KMS-11 (cell line): Measurements from ENCODE around the gene ANKRD29.

Source experiments
- H2AFZ ChIP-seq: fragments of 200-600 bp; sonication (generic); 2 replicates; pipeline ENCODE4 v1.6.1; 2016; ENCODE audit warnings: antibody characterized with exemption, mixed run types, low read depth
- H3K27ac ChIP-seq: fragments of 200-600 bp; sonication (generic); 2 replicates; pipeline ENCODE4 v1.6.1; 2016; ENCODE audit warnings: mild to moderate bottlenecking, mixed run types
- H3K27me3 ChIP-seq: fragments of 200-600 bp; sonication (generic); 2 replicates; pipeline ENCODE4 v1.6.1; 2017; ENCODE audit warnings: mild to moderate bottlenecking, low read depth, mixed run types, moderate library complexity; ENCODE audit not compliant: insufficient read depth
- H3K36me3 ChIP-seq: fragments of 200-600 bp; sonication (generic); 2 replicates; pipeline ENCODE4 v1.6.1; 2017; ENCODE audit warnings: mild to moderate bottlenecking, mixed run types; ENCODE audit not compliant: insufficient read depth
- H3K4me1 ChIP-seq: fragments of 200-600 bp; sonication (generic); 2 replicates; pipeline ENCODE4 v1.6.1; 2016; ENCODE audit warnings: mild to moderate bottlenecking, low read depth, mixed run types; ENCODE audit not compliant: poor library complexity, severe bottlenecking
- H3K4me2 ChIP-seq: fragments of 200-600 bp; sonication (generic); 2 replicates; pipeline ENCODE4 v1.7.0; 2016; ENCODE audit warnings: mild to moderate bottlenecking, mixed run types
- H3K4me3 ChIP-seq: fragments of 200-600 bp; sonication (generic); IDR thresholded peaks from 2 replicates; pipeline ENCODE4 v1.6.1; 2017; ENCODE audit warnings: low read depth, low read length, mixed read lengths; ENCODE audit not compliant: insufficient read depth
- H3K79me2 ChIP-seq: fragments of 200-600 bp; sonication (generic); 2 replicates; pipeline ENCODE4 v1.6.1; 2016; ENCODE audit warnings: low read depth, mixed run types; ENCODE audit not compliant: insufficient read depth
- H3K9ac ChIP-seq: fragments of 200-600 bp; sonication (generic); 2 replicates; pipeline ENCODE4 v1.6.1; 2016; ENCODE audit warnings: mild to moderate bottlenecking, mixed run types
- H4K20me1 ChIP-seq: fragments of 200-600 bp; sonication (generic); 2 replicates; pipeline ENCODE4 v1.6.1; 2016; ENCODE audit warnings: mild to moderate bottlenecking, mixed run types; ENCODE audit not compliant: insufficient read depth
- TF ChIP-seq, protein P1 (sequence below): fragments of 200-600 bp; sonication (generic); conservative IDR thresholded peaks from 2 replicates; pipeline ENCODE4 v1.6.1; 2017; ENCODE audit warnings: low read depth, mild to moderate bottlenecking, antibody characterized with exemption, low read length, moderate library complexity, mixed read lengths

ANKRD29 gene

GRCh38 chr18:23683155-23683554, 20.4 kb upstream of the ANKRD29 start:
- Histone ChIP-seq H3K27ac (no peak overlapping the region), H3K4me1 (peaks cover 2% of the 10 kb centered on the region), H4K20me1 (no peaks in the 10 kb centered on the region), H3K36me3 (no peaks in the 10 kb centered on the region), H3K9ac (no peak overlapping the region), H3K79me2 (no peaks in the 10 kb centered on the region), H3K4me3 (no peak overlapping the region), H3K4me2 (no peak overlapping the region), H3K27me3 (no peaks in the 10 kb centered on the region), H2AFZ (no peak overlapping the region)
- TF ChIP-seq, protein P1, sequence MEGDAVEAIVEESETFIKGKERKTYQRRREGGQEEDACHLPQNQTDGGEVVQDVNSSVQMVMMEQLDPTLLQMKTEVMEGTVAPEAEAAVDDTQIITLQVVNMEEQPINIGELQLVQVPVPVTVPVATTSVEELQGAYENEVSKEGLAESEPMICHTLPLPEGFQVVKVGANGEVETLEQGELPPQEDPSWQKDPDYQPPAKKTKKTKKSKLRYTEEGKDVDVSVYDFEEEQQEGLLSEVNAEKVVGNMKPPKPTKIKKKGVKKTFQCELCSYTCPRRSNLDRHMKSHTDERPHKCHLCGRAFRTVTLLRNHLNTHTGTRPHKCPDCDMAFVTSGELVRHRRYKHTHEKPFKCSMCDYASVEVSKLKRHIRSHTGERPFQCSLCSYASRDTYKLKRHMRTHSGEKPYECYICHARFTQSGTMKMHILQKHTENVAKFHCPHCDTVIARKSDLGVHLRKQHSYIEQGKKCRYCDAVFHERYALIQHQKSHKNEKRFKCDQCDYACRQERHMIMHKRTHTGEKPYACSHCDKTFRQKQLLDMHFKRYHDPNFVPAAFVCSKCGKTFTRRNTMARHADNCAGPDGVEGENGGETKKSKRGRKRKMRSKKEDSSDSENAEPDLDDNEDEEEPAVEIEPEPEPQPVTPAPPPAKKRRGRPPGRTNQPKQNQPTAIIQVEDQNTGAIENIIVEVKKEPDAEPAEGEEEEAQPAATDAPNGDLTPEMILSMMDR = no peak

GRCh38 chr18:23682472-23682871, 19.8 kb upstream of the ANKRD29 start:
- H4K20me1 ChIP-seq = no peaks in the 10 kb centered on the region
- H3K4me3 ChIP-seq = no peak overlapping the region
- no peak overlapping the region for H3K4me2 ChIP-seq
- H3K27ac ChIP-seq = no peak overlapping the region
- no peaks in the 10 kb centered on the region for H3K79me2 ChIP-seq
- H3K9ac ChIP-seq = no peak overlapping the region
- H3K27me3 ChIP-seq = no peaks in the 10 kb centered on the region
- TF ChIP-seq, protein P1 = no peak
- H3K4me1 ChIP-seq = no peaks in the 10 kb centered on the region
- no peaks in the 10 kb centered on the region for H3K36me3 ChIP-seq
- no peak overlapping the region for H2AFZ ChIP-seq

- no peak overlapping the region for H3K4me2 ChIP-seq
- no peak overlapping the region for H3K27ac ChIP-seq
- TF ChIP-seq, protein P1 = no peak
- H3K4me1 ChIP-seq = no peaks in the 10 kb centered on the region
- no peak overlapping the region for H2AFZ ChIP-seq
- no peak overlapping the region for H3K4me3 ChIP-seq
- H3K9ac ChIP-seq = no peak overlapping the region
- H3K36me3 ChIP-seq = no peaks in the 10 kb centered on the region
- H3K79me2 ChIP-seq = no peaks in the 10 kb centered on the region
- no peaks in the 10 kb centered on the region for H3K27me3 ChIP-seq
- no peaks in the 10 kb centered on the region for H4K20me1 ChIP-seq
These were observed 19.3 kb upstream of the ANKRD29 start for GRCh38 chr18:23682045-23682444.

DNA sequence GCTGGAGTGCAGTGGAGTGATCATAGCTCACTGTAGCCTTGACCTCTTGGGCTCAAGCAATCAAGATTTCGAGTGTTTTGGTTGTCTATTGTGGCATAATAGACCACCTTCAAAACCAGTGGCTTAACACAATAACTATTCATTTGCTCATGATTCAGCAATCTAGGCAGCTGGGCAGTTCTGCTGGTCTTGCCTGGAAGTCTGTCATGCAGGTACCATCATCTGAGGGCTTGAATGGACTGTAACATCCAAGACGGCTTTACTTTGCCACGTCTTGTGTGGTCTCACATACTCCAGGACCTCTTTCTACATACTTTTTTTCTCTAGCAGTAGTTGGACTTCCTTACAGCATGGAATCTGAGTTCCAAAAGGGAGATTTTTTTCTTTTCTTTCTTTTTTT, 13.2 kb upstream of the ANKRD29 start:
- Histone ChIP-seq H3K27ac (no peak overlapping the region), H3K4me3 (no peak overlapping the region), H3K79me2 (no peaks in the 10 kb centered on the region), H4K20me1 (no peaks in the 10 kb centered on the region), H3K9ac (no peak overlapping the region), H3K27me3 (no peaks in the 10 kb centered on the region), H3K4me1 (no peaks in the 10 kb centered on the region), H3K4me2 (no peak overlapping the region), H2AFZ (no peak overlapping the region), H3K36me3 (no peaks in the 10 kb centered on the region)
- TF ChIP-seq, protein P1 = no peak

DNA sequence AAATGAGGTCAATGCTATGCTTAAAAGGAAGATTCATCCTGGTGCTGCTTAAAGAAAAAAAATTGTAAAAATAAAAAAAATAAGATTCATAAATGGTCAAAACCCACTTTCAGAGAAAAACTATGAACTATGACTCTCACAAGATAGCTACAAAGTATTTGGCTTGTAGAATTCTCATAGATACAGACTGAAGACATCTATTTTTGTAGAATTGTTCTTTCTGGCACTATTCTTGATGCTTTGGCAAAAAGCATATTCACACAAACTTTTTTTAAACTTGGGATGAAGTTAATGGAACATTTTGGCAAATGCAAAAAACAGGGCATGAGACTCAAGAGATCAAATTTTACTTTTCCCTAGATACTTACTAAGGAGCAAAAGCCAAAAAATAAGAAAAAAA, 12.5 kb upstream of the ANKRD29 start:
- H3K4me3 ChIP-seq = no peak overlapping the region
- no peak overlapping the region for H2AFZ ChIP-seq
- no peaks in the 10 kb centered on the region for H3K36me3 ChIP-seq
- no peaks in the 10 kb centered on the region for H3K27me3 ChIP-seq
- no peaks in the 10 kb centered on the region for H3K79me2 ChIP-seq
- H3K4me2 ChIP-seq = no peak overlapping the region
- TF ChIP-seq, protein P1 = no peak
- no peak overlapping the region for H3K27ac ChIP-seq
- H3K4me1 ChIP-seq = no peaks in the 10 kb centered on the region
- no peaks in the 10 kb centered on the region for H4K20me1 ChIP-seq
- no peak overlapping the region for H3K9ac ChIP-seq
